Measurements from ENCODE around the gene ANKHD1. TPM values are rescaled to one million over a fixed set of nuclear protein-coding genes. Genes with fewer than 3 reads are reported as not detected.

The ANKHD1 gene
- total RNA-seq, 2 experiments from 2014 or later, result 90.6 to 143 TPM

GRCh38 chr5:140399979-140400729, 1.5 kb upstream of the ANKHD1 start:
- H3K9me2 ChIP-seq (ENCODE audit: insufficient read depth, low read length), result no peaks in the 10 kb centered on the region
- no peaks in the 10 kb centered on the region for H3K9me3 ChIP-seq (ENCODE audit: low read length)
- H3K36me3 ChIP-seq (ENCODE audit: insufficient read depth, low read length), result peaks cover 14% of the 10 kb centered on the region; the same call in 1 of the 2 replicates
- ChIA-PET CTCF (ENCODE audit: unreplicated experiment) (interaction anchor here (1.3 kb wide), 1 partner anchor 41 kb away, joined by 3 read pairs; no protein-coding TSS in a partner anchor), POLR2A (interaction anchor here (0.5 to 2.4 kb wide), 7 partner anchors 14 to 247 kb away, joined by 3 to 6 read pairs (median 4); partner anchors contain the start of genes IK and NDUFA2)
- peak overlapping the region; percentile 83 for H3K4me3 ChIP-seq (ENCODE audit: low read depth, low read length, poor library complexity, severe bottlenecking)
- TF ChIP-seq EZH2phosphoT487 (IDR thresholded peaks at IDR 0.05; ENCODE audit: borderline replicate concordance, low read depth, low read length), result no peak
- no peak for TF ChIP-seq CTCF (conservative IDR thresholded peaks at IDR 0.05; ENCODE audit: low read length)
- peaks cover 28% of the 10 kb centered on the region for H3K4me1 ChIP-seq (ENCODE audit: insufficient read depth, low read length, poor library complexity, severe bottlenecking)
- intact Hi-C loops (cut with micrococcal nuclease; ENCODE audit: unreplicated experiment), result loop anchor here (2.0 to 5.0 kb wide), 2 partner anchors 157 to 293 kb away; partner anchors contain the start of gene SRA1
- peak overlapping the region; percentile 73 for H3K27ac ChIP-seq (ENCODE audit: low read depth, low read length, poor library complexity, severe bottlenecking)
- BruUV-seq (replicated peaks), result TSS peak; percentile 69
- peaks cover 60% of the 10 kb centered on the region for H3K79me2 ChIP-seq (ENCODE audit: insufficient read depth, low read depth, low read length)
- H4K20me1 ChIP-seq (ENCODE audit: insufficient read depth, low read length), result peaks cover 16% of the 10 kb centered on the region; the same call in 1 of the 2 replicates
- H2AFZ ChIP-seq (ENCODE audit: low read length), result peak overlapping the region; percentile 50
- H3K4me2 ChIP-seq (ENCODE audit: low read length), result peak overlapping the region; percentile 92
- DNase-seq (ENCODE audit: low spot score), result no peak

GRCh38 chr5:140400730-140401361, 787 bp upstream of the ANKHD1 start:
- CTCF ChIA-PET (ENCODE audit: unreplicated experiment), result interaction anchor here (0.6 to 1.3 kb wide), 2 partner anchors 42 to 872 kb away, joined by 3 read pairs; no protein-coding TSS in a partner anchor
- no peak for TF ChIP-seq EZH2phosphoT487 (IDR thresholded peaks at IDR 0.05; ENCODE audit: borderline replicate concordance, low read depth, low read length)
- TF ChIP-seq CTCF (conservative IDR thresholded peaks at IDR 0.05; ENCODE audit: low read length), result no peak
- Histone ChIP-seq H3K9me2 (ENCODE audit: insufficient read depth, low read length) (no peaks in the 10 kb centered on the region), H3K36me3 (ENCODE audit: insufficient read depth, low read length) (peaks cover 20% of the 10 kb centered on the region), H3K4me3 (ENCODE audit: low read depth, low read length, poor library complexity, severe bottlenecking) (peak overlapping the region; percentile 83), H4K20me1 (ENCODE audit: insufficient read depth, low read length) (peaks cover 18% of the 10 kb centered on the region; the same call in 1 of the 2 replicates), H3K27ac (ENCODE audit: low read depth, low read length, poor library complexity, severe bottlenecking) (peak overlapping the region; percentile 73), H3K79me2 (ENCODE audit: insufficient read depth, low read depth, low read length) (peaks cover 67% of the 10 kb centered on the region), H3K4me1 (ENCODE audit: insufficient read depth, low read length, poor library complexity, severe bottlenecking) (peaks cover 29% of the 10 kb centered on the region), H3K4me2 (ENCODE audit: low read length) (peak overlapping the region; percentile 92), H3K9me3 (ENCODE audit: low read length) (no peaks in the 10 kb centered on the region), H2AFZ (ENCODE audit: low read length) (peak overlapping the region; percentile 50)
- BruUV-seq (replicated peaks), result no TSS peak
- intact Hi-C loops (cut with micrococcal nuclease; ENCODE audit: unreplicated experiment), result loop anchor here (1.0 to 5.0 kb wide), 3 partner anchors 156 to 294 kb away; partner anchors contain the start of genes SRA1 and TMCO6
- POLR2A ChIA-PET, result interaction anchor here (0.5 to 2.4 kb wide), 12 partner anchors 8 to 247 kb away, joined by 3 to 7 read pairs (median 3); partner anchors contain the start of genes IK and NDUFA2
- peak; percentile 93 for DNase-seq (ENCODE audit: low spot score)

All from OCI-LY7 (cell line).